Measurements from ENCODE around the gene ARHGEF3. TPM values are rescaled to one million over a fixed set of nuclear protein-coding genes. Genes with fewer than 3 reads are reported as not detected.

ARHGEF3 gene
- total and polyA plus RNA-seq, 5 donors from 2014 or later: 87.8 to 137 (median 103) TPM

DNA sequence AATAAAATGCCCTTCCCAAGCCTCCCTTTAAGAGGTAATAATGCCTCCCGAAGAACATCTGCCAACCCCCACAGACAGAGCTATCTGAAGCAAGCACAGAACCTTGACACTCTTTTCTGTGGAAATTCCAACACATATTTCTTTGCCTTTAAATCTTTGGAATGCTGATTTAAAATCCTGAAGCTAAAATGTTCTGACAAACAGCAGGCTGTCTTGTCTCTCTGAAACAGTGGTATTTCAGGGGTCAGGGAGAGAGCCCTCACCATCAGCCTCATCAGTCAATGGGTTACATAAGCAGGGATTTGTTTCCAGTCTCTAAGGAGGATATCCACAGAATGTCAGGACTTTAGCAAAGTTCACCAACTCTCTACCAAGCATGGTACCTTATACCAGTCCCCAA lies 27.8 kb upstream of the ARHGEF3 start:
- Histone ChIP-seq H3K27me3 (ENCODE audit: control insufficient read depth, insufficient read depth, low read length) (no peaks in the 10 kb centered on the region), H3K9me3 (ENCODE audit: control insufficient read depth in 2 of 2, low read length in 2 of 2) (no peaks in the 10 kb centered on the region), H3K4me3 (ENCODE audit: low read depth, low read length) (no peak overlapping the region), H3K36me3 (ENCODE audit: control insufficient read depth, insufficient read depth, low read length) (no peaks in the 10 kb centered on the region), H3K4me1 (ENCODE audit: control insufficient read depth, insufficient read depth, low read length, poor library complexity, severe bottlenecking) (no peaks in the 10 kb centered on the region), H3K27ac (ENCODE audit: insufficient read depth, low read length, poor library complexity, severe bottlenecking) (no peak overlapping the region)
- Mint-ChIP-seq H3K27ac (peak overlapping the region in 1 of 3 donors; percentile 33), H3K27me3 (no peaks in the 10 kb centered on the region), H3K4me1 (peaks cover 3 to 23% (median 18%) of the 10 kb centered on the region in 4 donors), H3K4me3 (no peak overlapping the region), H3K36me3 (peaks cover 4% of the 10 kb centered on the region), H3K9me3 (peaks cover 0 to 2% (median 0%) of the 10 kb centered on the region in 7 donors)
- DNase-seq (no peak), ATAC-seq (ENCODE audit: low read depth in 2 of 2) (no peak)

DNA sequence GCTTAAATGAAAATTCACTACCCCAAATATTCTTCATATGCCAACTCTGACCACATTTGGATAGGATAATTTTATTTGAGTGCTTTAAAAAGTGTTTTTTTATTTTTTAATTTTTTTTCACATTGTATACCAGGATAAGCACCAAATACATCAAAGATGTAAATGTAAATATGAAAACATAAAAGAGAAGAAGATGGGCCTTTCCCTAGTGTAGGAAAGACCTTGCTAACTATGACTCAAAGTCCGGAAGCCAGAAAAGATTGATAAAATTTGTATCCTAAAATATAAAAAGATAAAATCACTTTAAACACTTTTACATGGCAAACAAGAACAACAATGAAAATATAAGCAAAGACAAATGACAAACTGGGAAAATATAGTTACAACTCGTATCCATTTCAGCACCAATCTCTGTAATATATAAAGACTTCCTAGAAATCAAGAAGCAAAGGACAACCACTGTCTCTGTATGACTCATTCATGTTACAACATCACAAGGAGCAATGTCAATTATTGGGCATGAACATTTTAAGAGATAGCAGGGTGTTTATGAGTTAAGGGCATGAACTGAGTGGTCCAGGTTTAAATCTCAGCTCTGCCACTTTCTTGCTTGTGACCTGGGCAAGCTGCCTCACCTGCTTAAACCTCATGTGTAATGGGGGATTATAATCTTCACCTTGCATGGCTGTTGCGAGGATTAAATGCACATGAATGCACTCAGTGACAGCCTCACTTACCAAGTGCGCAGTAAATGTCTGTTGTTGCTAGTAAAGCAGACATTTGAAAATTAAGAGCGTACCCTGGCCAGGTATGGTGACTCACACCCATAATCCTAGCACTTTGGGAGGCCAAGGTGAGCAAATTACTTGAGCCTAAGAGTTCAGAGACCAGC lies 25.3 kb upstream of the ARHGEF3 start:
- peak in 1 of 3 donors; percentile 51 for DNase-seq
- Mint-ChIP-seq H3K36me3 (peaks cover 7% of the 10 kb centered on the region), H3K27ac (no peak overlapping the region), H3K4me3 (no peak overlapping the region), H3K9me3 (peaks cover 0 to 2% (median 0%) of the 10 kb centered on the region in 7 donors), H3K27me3 (no peaks in the 10 kb centered on the region), H3K4me1 (peaks cover 21 to 39% (median 30%) of the 10 kb centered on the region in 4 donors)
- no peaks in the 10 kb centered on the region for H3K36me3 ChIP-seq (ENCODE audit: control insufficient read depth, insufficient read depth, low read length)
- H3K27ac ChIP-seq (ENCODE audit: insufficient read depth, low read length, poor library complexity, severe bottlenecking): no peak overlapping the region
- H3K4me1 ChIP-seq (ENCODE audit: control insufficient read depth, insufficient read depth, low read length, poor library complexity, severe bottlenecking): peaks cover 6% of the 10 kb centered on the region
- no peaks in the 10 kb centered on the region for H3K9me3 ChIP-seq (ENCODE audit: control insufficient read depth in 2 of 2, low read length in 2 of 2)
- no peaks in the 10 kb centered on the region for H3K27me3 ChIP-seq (ENCODE audit: control insufficient read depth, insufficient read depth, low read length)
- peak in 1 of 2 donors; percentile 58 for ATAC-seq (ENCODE audit: low read depth in 2 of 2)
- H3K4me3 ChIP-seq (ENCODE audit: low read depth, low read length): no peak overlapping the region

DNA sequence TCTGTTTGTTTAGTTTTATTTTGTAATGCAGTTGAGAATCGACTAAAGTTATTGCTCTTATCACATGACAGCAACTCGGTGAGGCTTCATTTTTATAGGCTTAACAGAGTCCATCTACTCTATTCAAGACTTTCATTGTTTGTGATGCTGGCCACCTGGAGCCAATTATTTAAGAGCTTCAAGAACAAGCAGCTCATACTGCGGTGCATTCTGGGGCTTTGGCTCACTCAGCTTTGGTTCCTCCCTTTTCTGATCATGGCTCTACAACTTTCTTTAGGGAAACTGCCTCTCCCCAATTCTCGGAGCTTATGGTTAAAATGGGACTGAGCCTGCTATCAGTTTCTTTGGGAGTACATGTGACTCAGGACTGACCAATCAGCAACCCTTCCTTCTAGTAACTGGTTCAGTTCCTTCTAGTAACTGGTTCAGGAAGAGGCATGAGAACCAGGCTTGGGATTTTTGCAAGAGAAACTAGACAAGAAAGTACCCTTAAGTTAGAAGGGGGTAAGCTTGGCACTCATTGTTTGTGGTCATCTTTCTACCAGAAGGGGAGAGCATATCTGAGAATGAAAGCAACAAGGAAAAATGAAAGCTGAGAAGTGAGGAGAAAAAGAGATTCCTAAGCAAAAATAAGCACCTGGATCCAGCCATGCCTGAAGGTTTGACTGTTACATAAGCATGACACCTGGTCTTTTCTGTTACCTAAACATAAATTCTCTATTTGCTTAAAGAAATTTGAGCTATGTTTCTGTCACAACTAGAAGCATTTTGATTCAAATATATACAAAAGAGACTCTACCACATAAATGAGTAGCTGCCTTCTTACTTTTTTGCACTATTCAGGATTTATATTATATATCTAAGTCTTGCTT lies 24.1 kb upstream of the ARHGEF3 start:
- DNase-seq (no peak), ATAC-seq (ENCODE audit: low read depth in 2 of 2) (no peak)
- Mint-ChIP-seq H3K27ac (peak overlapping the region; percentile 34 to 85 (median 62)), H3K27me3 (no peaks in the 10 kb centered on the region), H3K36me3 (peaks cover 10% of the 10 kb centered on the region), H3K4me1 (peaks cover 21 to 38% (median 28%) of the 10 kb centered on the region in 4 donors), H3K9me3 (peaks cover 0 to 2% (median 0%) of the 10 kb centered on the region in 7 donors), H3K4me3 (no peak overlapping the region)
- no peaks in the 10 kb centered on the region for H3K36me3 ChIP-seq (ENCODE audit: control insufficient read depth, insufficient read depth, low read length)
- H3K27ac ChIP-seq (ENCODE audit: insufficient read depth, low read length, poor library complexity, severe bottlenecking): no peak overlapping the region
- H3K4me3 ChIP-seq (ENCODE audit: low read depth, low read length): no peak overlapping the region
- H3K9me3 ChIP-seq (ENCODE audit: control insufficient read depth in 2 of 2, low read length in 2 of 2): no peaks in the 10 kb centered on the region
- H3K27me3 ChIP-seq (ENCODE audit: control insufficient read depth, insufficient read depth, low read length): no peaks in the 10 kb centered on the region
- peaks cover 6% of the 10 kb centered on the region for H3K4me1 ChIP-seq (ENCODE audit: control insufficient read depth, insufficient read depth, low read length, poor library complexity, severe bottlenecking)

DNA sequence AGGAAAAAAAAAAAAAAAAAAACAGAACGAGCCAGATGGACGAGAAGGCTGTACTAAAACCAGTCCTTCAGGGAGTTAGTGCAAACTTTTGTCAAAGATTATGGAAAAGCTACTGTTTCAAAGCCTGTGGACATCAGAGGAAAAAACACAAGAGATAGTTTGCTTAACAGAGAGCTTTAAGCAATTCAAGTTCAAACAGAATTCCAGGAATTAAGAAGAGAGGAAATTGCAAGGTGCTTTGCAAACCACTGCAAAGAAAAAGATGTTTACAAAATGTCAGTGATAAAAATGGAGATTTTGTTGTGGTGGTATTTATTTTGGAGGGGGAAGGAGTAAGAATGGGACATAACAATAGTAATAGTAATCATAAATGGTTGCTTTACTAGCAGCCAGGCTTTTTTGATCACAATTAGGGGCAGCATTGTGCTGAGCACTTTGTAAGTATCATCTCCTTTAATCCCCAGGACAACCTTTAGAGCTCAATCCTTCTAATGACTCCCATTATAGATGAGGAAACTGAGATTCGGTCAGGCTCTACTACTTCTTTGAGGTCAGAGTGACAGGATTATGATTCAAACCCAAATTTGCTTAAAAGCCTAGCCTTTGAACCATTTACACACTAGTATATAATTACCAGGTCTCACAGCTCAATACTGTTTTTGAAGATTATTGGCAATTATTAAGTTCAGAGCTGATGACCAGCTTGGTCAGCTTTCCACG lies 22.4 kb upstream of the ARHGEF3 start:
- H3K4me1 ChIP-seq (ENCODE audit: control insufficient read depth, insufficient read depth, low read length, poor library complexity, severe bottlenecking): peaks cover 6% of the 10 kb centered on the region
- no peaks in the 10 kb centered on the region for H3K27me3 ChIP-seq (ENCODE audit: control insufficient read depth, insufficient read depth, low read length)
- no peaks in the 10 kb centered on the region for H3K36me3 ChIP-seq (ENCODE audit: control insufficient read depth, insufficient read depth, low read length)
- H3K9me3 ChIP-seq (ENCODE audit: control insufficient read depth in 2 of 2, low read length in 2 of 2): no peaks in the 10 kb centered on the region
- H3K4me3 ChIP-seq (ENCODE audit: low read depth, low read length): no peak overlapping the region
- Mint-ChIP-seq H3K27me3 (no peaks in the 10 kb centered on the region), H3K36me3 (peaks cover 11% of the 10 kb centered on the region), H3K4me1 (peaks cover 24 to 37% (median 28%) of the 10 kb centered on the region in 4 donors), H3K27ac (no peak overlapping the region), H3K9me3 (peaks cover 0 to 2% (median 0%) of the 10 kb centered on the region in 7 donors), H3K4me3 (peak overlapping the region in 2 of 4 donors; percentile 15 to 24)
- ATAC-seq (ENCODE audit: low read depth in 2 of 2) (no peak), DNase-seq (no peak)
- H3K27ac ChIP-seq (ENCODE audit: insufficient read depth, low read length, poor library complexity, severe bottlenecking): no peak overlapping the region

DNA sequence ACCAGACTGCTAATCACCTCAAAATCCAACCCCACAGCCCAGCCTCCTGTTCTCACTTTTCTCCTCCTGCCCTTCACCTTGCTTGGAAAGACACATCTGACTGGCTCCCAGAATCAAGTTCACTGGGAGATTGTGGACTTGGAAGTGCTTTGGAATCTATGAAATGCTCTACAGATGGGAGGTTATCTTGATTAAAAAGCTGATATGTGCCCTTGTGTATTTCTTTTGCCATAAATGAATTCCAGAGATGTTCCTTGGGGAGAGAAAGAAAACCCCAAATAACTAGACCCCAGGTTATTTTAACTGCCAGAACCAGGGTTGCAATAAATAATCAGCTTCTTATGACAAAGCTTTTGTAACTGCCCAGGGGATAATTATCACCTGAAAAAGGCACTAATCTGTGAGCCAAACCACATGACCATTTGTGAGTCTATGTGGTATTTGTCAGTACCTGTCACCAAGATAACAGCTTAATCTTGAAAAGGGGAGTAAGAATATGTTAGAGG lies 21.7 kb upstream of the ARHGEF3 start:
- Histone ChIP-seq H3K27me3 (ENCODE audit: control insufficient read depth, insufficient read depth, low read length) (no peaks in the 10 kb centered on the region), H3K27ac (ENCODE audit: insufficient read depth, low read length, poor library complexity, severe bottlenecking) (no peak overlapping the region), H3K9me3 (ENCODE audit: control insufficient read depth in 2 of 2, low read length in 2 of 2) (no peaks in the 10 kb centered on the region), H3K36me3 (ENCODE audit: control insufficient read depth, insufficient read depth, low read length) (no peaks in the 10 kb centered on the region), H3K4me3 (ENCODE audit: low read depth, low read length) (no peak overlapping the region), H3K4me1 (ENCODE audit: control insufficient read depth, insufficient read depth, low read length, poor library complexity, severe bottlenecking) (peaks cover 6% of the 10 kb centered on the region)
- ATAC-seq (ENCODE audit: low read depth in 2 of 2) (no peak), DNase-seq (no peak)
- H3K27ac Mint-ChIP-seq: no peak overlapping the region
- H3K27me3 Mint-ChIP-seq: no peaks in the 10 kb centered on the region
- peaks cover 11% of the 10 kb centered on the region for H3K36me3 Mint-ChIP-seq
- H3K4me3 Mint-ChIP-seq: peak overlapping the region in 1 of 4 donors; percentile 15
- H3K4me1 Mint-ChIP-seq: peaks cover 28 to 44% (median 31%) of the 10 kb centered on the region in 4 donors
- peaks cover 0 to 2% (median 0%) of the 10 kb centered on the region in 7 donors for H3K9me3 Mint-ChIP-seq

DNA sequence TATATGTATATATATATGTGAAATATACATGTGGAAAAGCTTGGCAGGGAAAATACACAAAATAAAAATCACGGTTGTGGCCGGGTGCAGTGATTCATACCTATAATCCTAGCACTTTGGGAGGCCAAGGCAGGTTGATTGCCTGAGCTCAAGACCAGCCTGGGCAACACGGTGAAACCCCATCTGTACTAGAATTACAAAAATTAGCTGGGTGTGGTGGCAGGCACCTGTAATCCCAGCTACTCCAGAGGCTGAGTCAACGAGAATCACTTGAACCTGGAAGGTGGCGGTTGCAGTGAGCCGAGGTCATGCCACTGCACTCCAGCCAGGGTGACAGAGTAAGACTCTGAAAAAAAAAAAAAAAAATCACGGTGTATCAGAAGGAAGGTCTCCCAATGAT lies 20.8 kb upstream of the ARHGEF3 start:
- Histone ChIP-seq H3K27me3 (ENCODE audit: control insufficient read depth, insufficient read depth, low read length) (no peaks in the 10 kb centered on the region), H3K4me1 (ENCODE audit: control insufficient read depth, insufficient read depth, low read length, poor library complexity, severe bottlenecking) (peaks cover 6% of the 10 kb centered on the region), H3K4me3 (ENCODE audit: low read depth, low read length) (no peak overlapping the region), H3K36me3 (ENCODE audit: control insufficient read depth, insufficient read depth, low read length) (no peaks in the 10 kb centered on the region), H3K27ac (ENCODE audit: insufficient read depth, low read length, poor library complexity, severe bottlenecking) (no peak overlapping the region), H3K9me3 (ENCODE audit: control insufficient read depth in 2 of 2, low read length in 2 of 2) (no peaks in the 10 kb centered on the region)
- H3K4me3 Mint-ChIP-seq: no peak overlapping the region
- H3K27ac Mint-ChIP-seq: peak overlapping the region in 1 of 3 donors; percentile 23
- no peak for DNase-seq
- H3K9me3 Mint-ChIP-seq: peaks cover 0 to 2% (median 0%) of the 10 kb centered on the region in 7 donors
- peaks cover 11% of the 10 kb centered on the region for H3K36me3 Mint-ChIP-seq
- no peaks in the 10 kb centered on the region for H3K27me3 Mint-ChIP-seq
- ATAC-seq (ENCODE audit: low read depth in 2 of 2): no peak
- H3K4me1 Mint-ChIP-seq: peaks cover 28 to 54% (median 34%) of the 10 kb centered on the region in 4 donors
